Gastroesophageal sphincter (tissue), 3 donors: Measurements from ENCODE around the gene MYOM3.

Source experiments
- CTCF ChIP-seq, 4 experiments: fragments of 200-600 bp in 2 of 4; fragments of 450-650 bp in 2 of 4; sonication (generic) in 1 of 4; IDR thresholded peaks; one replicate each; pipeline ENCODE4 v1.5.1; 2017 to 2019; ENCODE audit warnings: antibody characterized with exemption in 4 of 4, mild to moderate bottlenecking in 2 of 4, moderate library complexity in 2 of 4
- POLR2AphosphoS5 ChIP-seq: sonication (generic); formaldehyde crosslinking; IDR thresholded peaks from one replicate; pipeline ENCODE4 v1.6.1; 2017; ENCODE audit warnings: antibody characterized with exemption

GRCh38 chr1:24020025-24020424, 91.9 kb downstream of the MYOM3 start:
- TF ChIP-seq CTCF (IDR thresholded peaks at IDR 0.05) (no peak), POLR2AphosphoS5 (no peak)
